A549 (cell line): ENCODE measurements around the gene TATDN3.

ENCODE experiments used
- CHD2 ChIP-seq: fragments of 150-350 bp; IDR thresholded peaks from 2 replicates; pipeline ENCODE4 v1.6.1; 2014; ENCODE audit warnings: low read length; ENCODE audit not compliant: partially characterized antibody
- CTCF ChIP-seq: fragments of >200 bp; sonication (Bioruptor Twin); formaldehyde crosslinking; IDR thresholded peaks from 3 replicates; pipeline ENCODE4 v1.5.1; 2016
- EP300 ChIP-seq, 2 experiments: fragments of >200 bp; sonication (Bioruptor Twin); formaldehyde crosslinking; IDR thresholded peaks; 2 replicates in 1 of 2; 3 replicates in 1 of 2; pipeline ENCODE4 v1.6.1; 2016 to 2017
- HOXA7 ChIP-seq: fragments of 250-450 bp; sonication (Bioruptor Pico); IDR thresholded peaks from 2 replicates; pipeline ENCODE4 v1.5.0; 2020; ENCODE audit warnings: mild to moderate bottlenecking, moderate library complexity
- KDM1A ChIP-seq: fragments of 200-600 bp; sonication (generic); IDR thresholded peaks from 2 replicates; pipeline ENCODE4 v1.6.1; 2016; ENCODE audit warnings: low read depth, mild to moderate bottlenecking
- PBX3 ChIP-seq: IDR thresholded peaks from 2 replicates; pipeline ENCODE4 v1.6.1; 2012
- PHF8 ChIP-seq: fragments of 200-600 bp; sonication (generic); IDR thresholded peaks from 2 replicates; pipeline ENCODE4 v1.6.1; 2016; ENCODE audit warnings: low read depth, mild to moderate bottlenecking, antibody characterized with exemption, moderate library complexity, borderline replicate concordance
- POLR2A ChIP-seq: IDR thresholded peaks from 2 replicates; pipeline ENCODE4 v1.6.1; 2012; ENCODE audit warnings: mild to moderate bottlenecking, low read length
- POLR2AphosphoS2 ChIP-seq: conservative IDR thresholded peaks from 2 replicates; pipeline ENCODE4 v1.6.1; 2012; ENCODE audit warnings: low read length, improper control_type of control experiment, inconsistent platforms
- RFX5 ChIP-seq: fragments of 450-650 bp; IDR thresholded peaks from 2 replicates; pipeline ENCODE4 v1.7.1; 2014; ENCODE audit warnings: antibody characterized with exemption, mild to moderate bottlenecking, moderate library complexity
- SMC3 ChIP-seq: fragments of >200 bp; sonication (Bioruptor Twin); formaldehyde crosslinking; IDR thresholded peaks from 3 replicates; pipeline ENCODE4 v1.6.1; 2018; ENCODE audit warnings: inconsistent platforms
- TF ChIP-seq, protein P1 (sequence below): fragments of 150-350 bp; IDR thresholded peaks from 2 replicates; pipeline ENCODE4 v1.6.1; 2014; ENCODE audit warnings: low read depth, mild to moderate bottlenecking, low read length
- TF ChIP-seq, protein P2 (sequence below): IDR thresholded peaks from 2 replicates; pipeline ENCODE4 v1.6.1; 2012
- TF ChIP-seq, protein P3 (sequence below): fragments of 200-600 bp; sonication (generic); IDR thresholded peaks from 2 replicates; pipeline ENCODE4 v1.6.1; 2016; ENCODE audit warnings: antibody characterized with exemption, mild to moderate bottlenecking, moderate library complexity

GRCh38 chr1:212827831-212828278 lies 36.2 kb downstream of the TATDN3 start:
- TF ChIP-seq, protein P1, sequence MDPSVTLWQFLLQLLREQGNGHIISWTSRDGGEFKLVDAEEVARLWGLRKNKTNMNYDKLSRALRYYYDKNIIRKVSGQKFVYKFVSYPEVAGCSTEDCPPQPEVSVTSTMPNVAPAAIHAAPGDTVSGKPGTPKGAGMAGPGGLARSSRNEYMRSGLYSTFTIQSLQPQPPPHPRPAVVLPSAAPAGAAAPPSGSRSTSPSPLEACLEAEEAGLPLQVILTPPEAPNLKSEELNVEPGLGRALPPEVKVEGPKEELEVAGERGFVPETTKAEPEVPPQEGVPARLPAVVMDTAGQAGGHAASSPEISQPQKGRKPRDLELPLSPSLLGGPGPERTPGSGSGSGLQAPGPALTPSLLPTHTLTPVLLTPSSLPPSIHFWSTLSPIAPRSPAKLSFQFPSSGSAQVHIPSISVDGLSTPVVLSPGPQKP: no peak
- TF ChIP-seq, protein P2, sequence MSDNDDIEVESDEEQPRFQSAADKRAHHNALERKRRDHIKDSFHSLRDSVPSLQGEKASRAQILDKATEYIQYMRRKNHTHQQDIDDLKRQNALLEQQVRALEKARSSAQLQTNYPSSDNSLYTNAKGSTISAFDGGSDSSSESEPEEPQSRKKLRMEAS: no peak
- no peak for TF ChIP-seq RFX5
- no peak for TF ChIP-seq PBX3
- TF ChIP-seq SMC3: no peak
- no peak for TF ChIP-seq HOXA7 (CRISPR knock-in tag)
- no peak for TF ChIP-seq CTCF
- TF ChIP-seq CHD2: no peak
- no peak for TF ChIP-seq PHF8
- no peak for TF ChIP-seq POLR2A
- TF ChIP-seq EP300 (IDR thresholded peaks at IDR 0.05): no peak
- TF ChIP-seq, protein P3, sequence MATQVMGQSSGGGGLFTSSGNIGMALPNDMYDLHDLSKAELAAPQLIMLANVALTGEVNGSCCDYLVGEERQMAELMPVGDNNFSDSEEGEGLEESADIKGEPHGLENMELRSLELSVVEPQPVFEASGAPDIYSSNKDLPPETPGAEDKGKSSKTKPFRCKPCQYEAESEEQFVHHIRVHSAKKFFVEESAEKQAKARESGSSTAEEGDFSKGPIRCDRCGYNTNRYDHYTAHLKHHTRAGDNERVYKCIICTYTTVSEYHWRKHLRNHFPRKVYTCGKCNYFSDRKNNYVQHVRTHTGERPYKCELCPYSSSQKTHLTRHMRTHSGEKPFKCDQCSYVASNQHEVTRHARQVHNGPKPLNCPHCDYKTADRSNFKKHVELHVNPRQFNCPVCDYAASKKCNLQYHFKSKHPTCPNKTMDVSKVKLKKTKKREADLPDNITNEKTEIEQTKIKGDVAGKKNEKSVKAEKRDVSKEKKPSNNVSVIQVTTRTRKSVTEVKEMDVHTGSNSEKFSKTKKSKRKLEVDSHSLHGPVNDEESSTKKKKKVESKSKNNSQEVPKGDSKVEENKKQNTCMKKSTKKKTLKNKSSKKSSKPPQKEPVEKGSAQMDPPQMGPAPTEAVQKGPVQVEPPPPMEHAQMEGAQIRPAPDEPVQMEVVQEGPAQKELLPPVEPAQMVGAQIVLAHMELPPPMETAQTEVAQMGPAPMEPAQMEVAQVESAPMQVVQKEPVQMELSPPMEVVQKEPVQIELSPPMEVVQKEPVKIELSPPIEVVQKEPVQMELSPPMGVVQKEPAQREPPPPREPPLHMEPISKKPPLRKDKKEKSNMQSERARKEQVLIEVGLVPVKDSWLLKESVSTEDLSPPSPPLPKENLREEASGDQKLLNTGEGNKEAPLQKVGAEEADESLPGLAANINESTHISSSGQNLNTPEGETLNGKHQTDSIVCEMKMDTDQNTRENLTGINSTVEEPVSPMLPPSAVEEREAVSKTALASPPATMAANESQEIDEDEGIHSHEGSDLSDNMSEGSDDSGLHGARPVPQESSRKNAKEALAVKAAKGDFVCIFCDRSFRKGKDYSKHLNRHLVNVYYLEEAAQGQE: no peak
- no peak for TF ChIP-seq KDM1A
- TF ChIP-seq POLR2AphosphoS2: no peak
